ENCODE results near the gene PLCH2.

The PLCH2 gene

GRCh38 chr1:2501041-2501819, 25.1 kb downstream of the PLCH2 start:
- DNase-seq, result no peak

- no peak for DNase-seq
Measured at GRCh38 chr1:2501820-2502119, 25.7 kb downstream of the PLCH2 start.

GRCh38 chr1:2502210-2502609, 26.1 kb downstream of the PLCH2 start:
- DNase-seq, result no peak

GRCh38 chr1:2502661-2503553, 26.8 kb downstream of the PLCH2 start:
- no peak for DNase-seq

- no peak for DNase-seq
Measured at GRCh38 chr1:2503554-2504224, 27.6 kb downstream of the PLCH2 start.

GRCh38 chr1:2504225-2504948, 28.3 kb downstream of the PLCH2 start:
- no peak for DNase-seq

- no peak for DNase-seq
Measured at GRCh38 chr1:2504949-2505272, 28.8 kb downstream of the PLCH2 start.

GRCh38 chr1:2505461-2505994, 29.4 kb downstream of the PLCH2 start:
- no peak for DNase-seq

- no peak for DNase-seq
Measured at GRCh38 chr1:2506007-2506860, 30.1 kb downstream of the PLCH2 start.

- DNase-seq, result no peak
Measured at GRCh38 chr1:2506901-2507565, 30.9 kb downstream of the PLCH2 start.

- no peak for DNase-seq
Measured at GRCh38 chr1:2507744-2508155, 31.7 kb downstream of the PLCH2 start.

GRCh38 chr1:2508180-2508579, 32.1 kb downstream of the PLCH2 start:
- no peak for DNase-seq

- no peak for DNase-seq
Measured at GRCh38 chr1:2508751-2509150, 32.7 kb downstream of the PLCH2 start.

- DNase-seq, result no peak
Measured at GRCh38 chr1:2509589-2509988, 33.5 kb downstream of the PLCH2 start.

- no peak for DNase-seq
Measured at GRCh38 chr1:2510366-2511155, 34.5 kb downstream of the PLCH2 start.

GRCh38 chr1:2512862-2513421, 36.9 kb downstream of the PLCH2 start:
- no peak for DNase-seq

- DNase-seq, result no peak
Measured at GRCh38 chr1:2513939-2514652, 38.0 kb downstream of the PLCH2 start.

GRCh38 chr1:2514863-2515762, 39.0 kb downstream of the PLCH2 start:
- no peak for DNase-seq

- no peak for DNase-seq
Measured at GRCh38 chr1:2515763-2516080, 39.6 kb downstream of the PLCH2 start.

All from stimulated activated CD4-positive, alpha-beta T cell treated with anti-CD3 and anti-CD28 coated beads, Interleukin-15, amount 100 ng/mL, for 24 hours (primary cell).